MM.1S (cell line): ENCODE data around the gene COL27A1.

Source experiments
- DNase-seq: peaks from one replicate; pipeline ENCODE4 v3.0.0-alpha.2; 2015
- H2AFZ ChIP-seq: fragments of 300-600 bp; sonication (generic); 2 replicates; pipeline ENCODE4 v1.6.0; 2016; ENCODE audit warnings: antibody characterized with exemption, low read length
- H3F3A ChIP-seq: fragments of 300-600 bp; sonication (generic); 2 replicates; pipeline ENCODE4 v1.6.1; 2016; ENCODE audit warnings: mild to moderate bottlenecking, antibody characterized with exemption, low read length, moderate library complexity, mixed read lengths; ENCODE audit not compliant: insufficient read depth
- H3K27ac ChIP-seq: fragments of 300-600 bp; sonication (generic); 2 replicates; pipeline ENCODE4 v1.5.1; 2016; ENCODE audit warnings: mild to moderate bottlenecking, low read length
- H3K27me3 ChIP-seq: fragments of 300-600 bp; sonication (generic); replicated peaks from 2 replicates; pipeline ENCODE4 v1.6.0; 2016; ENCODE audit warnings: low read length; ENCODE audit not compliant: insufficient read depth
- H3K36me3 ChIP-seq: fragments of 300-600 bp; sonication (generic); replicated peaks from 2 replicates; pipeline ENCODE4 v1.6.1; 2016; ENCODE audit warnings: mild to moderate bottlenecking, low read length, mixed read lengths; ENCODE audit not compliant: insufficient read depth
- H3K4me1 ChIP-seq: fragments of 300-600 bp; sonication (generic); 2 replicates; pipeline ENCODE4 v1.6.1; 2016; ENCODE audit warnings: low read length, mixed read lengths
- H3K4me2 ChIP-seq: fragments of 300-600 bp; sonication (generic); 2 replicates; pipeline ENCODE4 v1.6.0; 2016; ENCODE audit warnings: low read depth, low read length
- H3K4me3 ChIP-seq: fragments of 300-600 bp; sonication (generic); 2 replicates; pipeline ENCODE4 v1.5.1; 2016; ENCODE audit warnings: low read length, mixed read lengths
- H3K79me2 ChIP-seq: fragments of 300-600 bp; sonication (generic); 2 replicates; pipeline ENCODE4 v1.6.1; 2016; ENCODE audit warnings: mixed run types, low read length, mixed read lengths
- H3K9ac ChIP-seq: fragments of 300-600 bp; sonication (generic); 2 replicates; pipeline ENCODE4 v1.6.1; 2016; ENCODE audit warnings: low read length, mixed read lengths
- H3K9me2 ChIP-seq: fragments of 300-600 bp; sonication (generic); replicated peaks from 2 replicates; pipeline ENCODE4 v1.6.1; 2016; ENCODE audit warnings: mild to moderate bottlenecking, low read length, mixed read lengths; ENCODE audit not compliant: insufficient read depth
- H3K9me3 ChIP-seq: fragments of 300-600 bp; sonication (generic); replicated peaks from 2 replicates; pipeline ENCODE4 v1.6.1; 2016; ENCODE audit warnings: mild to moderate bottlenecking, low read length, mixed read lengths; ENCODE audit not compliant: insufficient read depth
- H4K20me1 ChIP-seq: fragments of 300-600 bp; sonication (generic); 2 replicates; pipeline ENCODE4 v1.6.1; 2016; ENCODE audit warnings: mild to moderate bottlenecking, low read length, moderate library complexity, mixed read lengths; ENCODE audit not compliant: insufficient read depth
- CTCF ChIP-seq: fragments of 300-600 bp; sonication (generic); IDR thresholded peaks from 2 replicates; pipeline ENCODE4 v1.5.1; 2016; ENCODE audit warnings: antibody characterized with exemption, low read length, mixed read lengths
- EZH2 ChIP-seq: fragments of 300-600 bp; sonication (generic); optimal IDR thresholded peaks from 2 replicates; pipeline ENCODE3; 2017; ENCODE audit warnings: low read depth, mild to moderate bottlenecking, antibody characterized with exemption, low read length, mixed read lengths
- EZH2phosphoT487 ChIP-seq: fragments of 300-600 bp; sonication (generic); IDR thresholded peaks from 2 replicates; pipeline ENCODE4 v1.6.1; 2018; ENCODE audit warnings: antibody characterized with exemption, low read length

The COL27A1 gene

GRCh38 chr9:114209151-114209550, 53.8 kb downstream of the COL27A1 start:
- no peak for TF ChIP-seq EZH2phosphoT487
- no peak for TF ChIP-seq EZH2
- no peak for TF ChIP-seq CTCF
- Histone ChIP-seq H3K27ac (no peak overlapping the region), H3K9ac (no peak overlapping the region), H3F3A (no peaks in the 10 kb centered on the region), H3K27me3 (no peaks in the 10 kb centered on the region), H3K4me1 (no peaks in the 10 kb centered on the region), H2AFZ (no peak overlapping the region), H3K36me3 (no peaks in the 10 kb centered on the region), H3K4me3 (no peak overlapping the region), H3K9me3 (no peaks in the 10 kb centered on the region), H3K4me2 (no peak overlapping the region), H4K20me1 (no peaks in the 10 kb centered on the region), H3K9me2 (no peaks in the 10 kb centered on the region), H3K79me2 (no peaks in the 10 kb centered on the region)
- no peak for DNase-seq

- no peaks in the 10 kb centered on the region for H3K27me3 ChIP-seq
- no peaks in the 10 kb centered on the region for H3K36me3 ChIP-seq
- TF ChIP-seq CTCF (no peak), EZH2 (no peak), EZH2phosphoT487 (no peak)
- H3K79me2 ChIP-seq = no peaks in the 10 kb centered on the region
- H4K20me1 ChIP-seq = no peaks in the 10 kb centered on the region
- H3K9me3 ChIP-seq = no peaks in the 10 kb centered on the region
- no peak overlapping the region for H3K27ac ChIP-seq
- no peak overlapping the region for H3K4me3 ChIP-seq
- no peaks in the 10 kb centered on the region for H3F3A ChIP-seq
- H3K9me2 ChIP-seq = no peaks in the 10 kb centered on the region
- no peak for DNase-seq
- no peak overlapping the region for H2AFZ ChIP-seq
- no peak overlapping the region for H3K4me2 ChIP-seq
- no peaks in the 10 kb centered on the region for H3K4me1 ChIP-seq
- H3K9ac ChIP-seq = no peak overlapping the region
These were observed 54.8 kb downstream of the COL27A1 start for GRCh38 chr9:114210136-114210535.

- H3K36me3 ChIP-seq = no peaks in the 10 kb centered on the region
- H3K4me3 ChIP-seq = no peak overlapping the region
- H3K9me3 ChIP-seq = no peaks in the 10 kb centered on the region
- H4K20me1 ChIP-seq = no peaks in the 10 kb centered on the region
- H3F3A ChIP-seq = no peaks in the 10 kb centered on the region
- H3K9me2 ChIP-seq = no peaks in the 10 kb centered on the region
- H3K4me1 ChIP-seq = no peaks in the 10 kb centered on the region
- H3K79me2 ChIP-seq = no peaks in the 10 kb centered on the region
- no peak overlapping the region for H3K9ac ChIP-seq
- H3K27ac ChIP-seq = no peak overlapping the region
- DNase-seq = no peak
- no peak overlapping the region for H2AFZ ChIP-seq
- TF ChIP-seq EZH2 (no peak), EZH2phosphoT487 (no peak), CTCF (no peak)
- no peak overlapping the region for H3K4me2 ChIP-seq
- no peaks in the 10 kb centered on the region for H3K27me3 ChIP-seq
These were observed 55.4 kb downstream of the COL27A1 start for GRCh38 chr9:114210691-114211276.
